GM10266 (cell line): ENCODE results near the gene TMPRSS3.

Experiments
- DNase-seq: peaks from one replicate; pipeline ENCODE4 v3.0.0; 2012; ENCODE audit errors: extremely low spot score
- TF ChIP-seq, protein P1 (sequence below): IDR thresholded peaks from 2 replicates; pipeline ENCODE4 v1.5.1; 2012; ENCODE audit warnings: mild to moderate bottlenecking, low read depth; ENCODE audit not compliant: control insufficient read depth, insufficient read depth; ENCODE audit errors: missing control alignments

TMPRSS3 gene

DNA sequence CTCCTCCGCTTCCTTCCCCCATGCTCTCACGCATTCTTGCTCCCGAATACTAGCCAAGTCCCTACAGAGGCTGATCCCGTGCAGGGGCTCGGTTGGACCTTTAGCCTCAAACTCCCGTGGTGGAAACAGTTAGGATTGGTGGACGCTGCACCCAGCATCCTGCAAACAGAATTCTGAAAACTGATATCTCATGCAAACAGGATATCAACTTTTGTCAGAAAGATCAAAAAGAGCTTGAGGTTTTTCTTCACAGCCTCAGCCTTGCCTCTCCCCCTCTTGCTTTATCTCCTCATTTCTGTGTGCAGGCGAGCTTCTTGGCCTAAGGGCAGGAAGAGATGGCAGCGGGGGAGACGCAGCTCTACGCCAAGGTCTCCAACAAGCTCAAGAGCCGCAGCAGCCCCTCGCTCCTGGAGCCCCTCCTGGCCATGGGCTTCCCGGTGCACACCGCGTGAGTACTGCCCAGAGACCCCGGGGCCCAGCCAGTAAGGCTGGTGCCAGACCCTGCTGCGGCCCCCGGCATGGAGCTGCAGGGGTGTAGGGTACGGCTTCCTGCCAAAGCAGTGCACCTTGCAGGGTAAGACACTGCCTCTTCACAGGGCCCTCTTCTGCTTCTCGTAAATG, 7.9 kb upstream of the TMPRSS3 start, which contains the start of gene UBASH3A:
Gene UBASH3A, plus strand, starts transcription at position 292 of the 621 bp plus-strand sequence. Its CDS starts 44 bp downstream, at position 336.
- TF ChIP-seq, protein P1, sequence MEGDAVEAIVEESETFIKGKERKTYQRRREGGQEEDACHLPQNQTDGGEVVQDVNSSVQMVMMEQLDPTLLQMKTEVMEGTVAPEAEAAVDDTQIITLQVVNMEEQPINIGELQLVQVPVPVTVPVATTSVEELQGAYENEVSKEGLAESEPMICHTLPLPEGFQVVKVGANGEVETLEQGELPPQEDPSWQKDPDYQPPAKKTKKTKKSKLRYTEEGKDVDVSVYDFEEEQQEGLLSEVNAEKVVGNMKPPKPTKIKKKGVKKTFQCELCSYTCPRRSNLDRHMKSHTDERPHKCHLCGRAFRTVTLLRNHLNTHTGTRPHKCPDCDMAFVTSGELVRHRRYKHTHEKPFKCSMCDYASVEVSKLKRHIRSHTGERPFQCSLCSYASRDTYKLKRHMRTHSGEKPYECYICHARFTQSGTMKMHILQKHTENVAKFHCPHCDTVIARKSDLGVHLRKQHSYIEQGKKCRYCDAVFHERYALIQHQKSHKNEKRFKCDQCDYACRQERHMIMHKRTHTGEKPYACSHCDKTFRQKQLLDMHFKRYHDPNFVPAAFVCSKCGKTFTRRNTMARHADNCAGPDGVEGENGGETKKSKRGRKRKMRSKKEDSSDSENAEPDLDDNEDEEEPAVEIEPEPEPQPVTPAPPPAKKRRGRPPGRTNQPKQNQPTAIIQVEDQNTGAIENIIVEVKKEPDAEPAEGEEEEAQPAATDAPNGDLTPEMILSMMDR, result no peak
- DNase-seq, result no peak

DNA sequence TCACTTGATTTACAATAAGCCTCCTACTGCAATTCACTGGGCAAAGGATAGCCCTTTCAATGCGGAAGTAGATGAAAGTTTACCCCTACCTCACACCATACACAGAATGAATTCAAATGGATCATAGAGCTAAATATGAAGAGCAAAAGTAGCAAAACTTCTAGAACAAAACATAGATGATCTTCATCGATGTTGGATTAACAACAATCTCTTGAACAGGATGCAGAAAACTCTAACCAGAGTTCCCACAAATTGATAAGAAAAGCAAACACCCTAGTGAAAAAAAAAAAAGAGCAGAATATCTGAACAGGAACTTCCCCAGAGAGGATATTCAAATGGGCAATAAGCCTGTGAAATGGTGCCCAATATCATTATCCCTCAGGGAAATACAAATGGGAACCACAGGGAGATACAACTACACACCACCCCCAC, 6.0 kb upstream of the TMPRSS3 start:
- DNase-seq, result no peak
- TF ChIP-seq, protein P1, result no peak

DNA sequence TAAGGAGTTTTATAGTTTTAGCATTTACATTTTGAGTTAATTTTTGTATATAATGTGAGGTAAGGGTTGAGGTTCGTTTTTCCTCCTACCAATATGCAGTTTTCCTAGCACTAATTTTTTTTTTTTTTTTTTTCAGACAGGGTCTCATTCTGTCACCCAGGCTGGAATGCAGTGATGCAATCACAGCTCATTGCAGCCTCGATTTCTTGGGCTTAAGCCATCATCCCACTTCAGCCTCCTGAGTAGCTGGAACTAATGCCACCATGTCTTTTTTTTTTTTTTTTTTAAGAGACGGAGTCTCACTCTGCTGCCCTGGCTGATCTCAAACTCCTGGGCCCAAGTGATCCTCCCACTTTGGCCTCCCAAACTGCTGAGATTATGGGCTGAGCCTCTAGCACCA, 5.3 kb upstream of the TMPRSS3 start:
- TF ChIP-seq, protein P1, result no peak
- no peak for DNase-seq

DNA sequence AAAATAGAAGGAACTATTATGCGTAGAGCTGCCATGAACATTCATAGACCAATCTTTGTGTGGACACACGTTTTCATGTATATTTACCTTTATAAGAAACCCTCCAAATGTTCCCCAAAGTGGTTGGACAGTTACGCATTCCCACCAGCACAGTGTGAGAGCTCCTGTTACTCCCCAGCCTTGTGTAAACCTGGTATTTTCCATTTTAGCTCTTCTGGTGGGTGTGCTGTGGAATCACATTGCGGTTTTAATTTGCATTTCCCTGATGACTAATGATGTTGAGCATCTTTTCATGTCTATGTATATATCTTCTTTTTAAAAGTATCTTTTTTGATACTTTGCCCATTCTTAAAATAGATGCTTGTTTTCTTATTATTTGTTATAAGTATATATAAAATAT, 4.7 kb upstream of the TMPRSS3 start:
- TF ChIP-seq, protein P1, result no peak
- DNase-seq, result no peak

DNA sequence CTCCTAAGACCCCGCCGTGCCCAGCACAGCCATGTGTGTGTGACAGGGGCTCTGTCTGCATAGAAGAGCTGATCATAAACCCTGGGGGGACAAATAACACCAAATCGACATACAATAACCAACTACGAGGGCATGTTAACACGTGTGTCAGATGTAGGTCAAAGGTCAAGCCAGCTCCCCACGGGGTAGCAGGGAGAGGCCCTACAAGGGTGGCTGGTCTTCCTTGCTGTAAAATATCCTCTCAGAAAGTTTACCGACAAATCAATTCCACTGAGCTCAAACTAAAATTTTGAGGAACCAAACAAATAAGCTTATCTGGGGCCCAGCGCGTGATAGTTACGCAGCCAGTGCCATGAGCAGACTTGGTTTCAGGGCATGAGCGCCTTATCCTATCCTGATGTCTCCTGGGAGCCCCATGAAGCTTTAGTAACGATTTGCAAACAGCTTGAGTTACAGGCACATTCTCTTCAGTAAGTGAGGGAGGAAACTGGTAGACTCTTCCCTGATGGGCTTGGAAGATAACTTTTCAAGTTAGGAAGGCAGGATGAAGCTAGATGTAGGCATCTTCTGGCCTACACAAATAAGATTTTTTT, 2.7 kb upstream of the TMPRSS3 start:
- TF ChIP-seq, protein P1, result no peak
- no peak for DNase-seq

DNA sequence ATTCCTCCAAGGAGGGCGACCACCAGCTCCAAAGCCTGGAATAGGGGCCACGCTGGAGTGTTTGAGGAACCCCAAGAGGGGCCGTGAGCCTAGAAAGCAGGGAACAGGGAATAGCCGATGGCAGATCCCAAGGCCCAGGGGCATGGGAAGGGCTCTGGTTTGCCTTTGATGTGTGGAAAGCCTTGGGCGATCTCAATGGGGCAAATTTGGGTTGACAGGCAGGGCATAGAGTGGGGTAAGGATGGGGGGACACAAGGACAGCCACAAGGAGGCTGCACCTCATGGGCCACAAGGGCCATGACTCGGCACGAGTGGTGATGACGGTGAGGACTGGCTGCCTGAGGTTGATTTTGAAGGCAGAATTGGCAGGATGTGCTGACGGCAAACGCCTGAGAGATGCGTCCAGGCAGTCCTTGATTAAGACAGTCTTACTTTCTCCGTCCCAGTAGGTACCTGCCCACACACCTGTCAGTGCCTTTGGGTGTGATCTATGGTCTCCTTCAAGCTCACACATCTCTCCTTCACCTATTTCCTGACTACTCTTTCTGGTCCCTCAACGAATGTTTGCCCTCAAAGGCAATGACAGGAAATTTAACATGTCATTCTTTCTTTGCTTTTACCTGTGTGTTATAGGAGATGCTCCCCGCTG, 2.0 kb upstream of the TMPRSS3 start:
- TF ChIP-seq, protein P1, result no peak
- no peak for DNase-seq
